ENCODE measurements around the gene FGR. TPM values are rescaled to one million over a fixed set of nuclear protein-coding genes. Genes with fewer than 3 reads are reported as not detected.

The FGR gene
- total RNA-seq, 4 donors from 2014 or later, result 3.0 to 9.2 (median 5.9) TPM

GRCh38 chr1:27564710-27565649 lies 70.0 kb downstream of the FGR start:
- Histone ChIP-seq H3K27me3 (no peaks in the 10 kb centered on the region), H3K4me3 (no peak overlapping the region), H3K36me3 (no peaks in the 10 kb centered on the region), H3K9me3 (no peaks in the 10 kb centered on the region), H3K27ac (peak overlapping the region; percentile 94), H3K4me1 (peaks cover 98% of the 10 kb centered on the region)
- DNase-seq (ENCODE audit: low spot score in 2 of 2), result no peak
- 30% methylated on average over 18 of the region's 26 CpGs for WGBS
- TF ChIP-seq CTCF (IDR thresholded peaks at IDR 0.05), result no peak

GRCh38 chr1:27563591-27564471 lies 71.2 kb downstream of the FGR start:
- 61% methylated on average over 5 of the region's 10 CpGs for WGBS
- H3K36me3 ChIP-seq, result no peaks in the 10 kb centered on the region
- H3K9me3 ChIP-seq, result no peaks in the 10 kb centered on the region
- peaks cover 97% of the 10 kb centered on the region for H3K4me1 ChIP-seq
- no peak for DNase-seq (ENCODE audit: low spot score in 2 of 2)
- TF ChIP-seq POLR2A (IDR thresholded peaks at IDR 0.05), result no peak
- no peak for TF ChIP-seq EP300 (IDR thresholded peaks at IDR 0.05)
- TF ChIP-seq CTCF (IDR thresholded peaks at IDR 0.05), result no peak
- TF ChIP-seq POLR2AphosphoS5 (IDR thresholded peaks at IDR 0.05), result no peak
- no peaks in the 10 kb centered on the region for H3K27me3 ChIP-seq
- peak overlapping the region; percentile 94 for H3K27ac ChIP-seq
- H3K4me3 ChIP-seq, result no peak overlapping the region

DNA sequence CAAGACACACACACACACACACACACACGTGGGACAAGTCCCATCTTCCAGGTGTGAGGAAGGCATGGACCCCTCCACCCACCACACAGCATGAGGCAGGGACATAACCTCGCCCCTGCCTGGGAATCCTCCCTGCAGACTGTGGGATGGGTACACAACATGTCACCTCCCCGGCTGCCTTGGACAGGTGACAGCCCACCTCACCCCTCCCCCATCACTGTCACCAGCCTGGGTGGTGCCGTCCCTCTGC lies 71.7 kb downstream of the FGR start:
- Histone ChIP-seq H3K4me1 (peaks cover 99% of the 10 kb centered on the region), H3K4me3 (no peak overlapping the region), H3K36me3 (no peaks in the 10 kb centered on the region), H3K27me3 (no peaks in the 10 kb centered on the region), H3K9me3 (no peaks in the 10 kb centered on the region), H3K27ac (peak overlapping the region; percentile 94)
- TF ChIP-seq CTCF (IDR thresholded peaks at IDR 0.05) (no peak), POLR2AphosphoS5 (IDR thresholded peaks at IDR 0.05) (no peak), POLR2A (IDR thresholded peaks at IDR 0.05) (no peak), EP300 (IDR thresholded peaks at IDR 0.05) (no peak)
- 20% methylated on average over 1 of the region's 4 CpGs for WGBS
- DNase-seq (ENCODE audit: low spot score in 2 of 2), result no peak

- H3K27ac ChIP-seq, result peak overlapping the region; percentile 94
- peaks cover 99% of the 10 kb centered on the region for H3K4me1 ChIP-seq
- H3K27me3 ChIP-seq, result no peaks in the 10 kb centered on the region
- TF ChIP-seq CTCF (IDR thresholded peaks at IDR 0.05) (no peak), EP300 (IDR thresholded peaks at IDR 0.05) (no peak), POLR2A (IDR thresholded peaks at IDR 0.05) (no peak), POLR2AphosphoS5 (IDR thresholded peaks at IDR 0.05) (no peak)
- H3K9me3 ChIP-seq, result no peaks in the 10 kb centered on the region
- no peaks in the 10 kb centered on the region for H3K36me3 ChIP-seq
- DNase-seq (ENCODE audit: low spot score in 2 of 2), result no peak
- H3K4me3 ChIP-seq, result no peak overlapping the region
- 62% methylated on average over 10 of the region's 18 CpGs for WGBS
Measured at GRCh38 chr1:27562534-27563340, 72.2 kb downstream of the FGR start.

Other genes with a start within 250 kb of the FGR start
- gene GPR3, start 242.6 kb downstream of the FGR start, total RNA-seq, result under 1 TPM in 2 of 4 donors, not detected in 2; 0.36 to 0.81 TPM
- gene WASF2, start 145.0 kb downstream of the FGR start, total RNA-seq, result 10 to 100 TPM; 69.0 to 96.0 (median 90.4) TPM
- gene AHDC1, start 31.0 kb downstream of the FGR start, total RNA-seq, result 100 to 1,000 TPM in 1 of 4 donors, 10 to 100 TPM in 3; 46.7 to 103 (median 60.1) TPM
- 10 to 100 TPM in 1 of 4 donors, 1 to 10 TPM in 3; 6.3 to 31.4 (median 8.2) TPM for gene IFI6, start 37.0 kb upstream of the FGR start, total RNA-seq
- gene FAM76A, start 90.8 kb upstream of the FGR start, total RNA-seq, result 10 to 100 TPM; 17.6 to 28.8 (median 20.8) TPM
- gene STX12, start 138.0 kb upstream of the FGR start, total RNA-seq, result 10 to 100 TPM; 54.8 to 81.5 (median 72.4) TPM
- gene PPP1R8, start 195.6 kb upstream of the FGR start, total RNA-seq, result 10 to 100 TPM; 32.5 to 43.5 (median 35.2) TPM
- 10 to 100 TPM in 1 of 4 donors, 1 to 10 TPM in 3; 5.6 to 12.0 (median 7.9) TPM for gene THEMIS2, start 237.4 kb upstream of the FGR start, total RNA-seq